AG04449 (cell line): ENCODE results near the gene SNHG17.

Source experiments
- CTCF ChIA-PET: fragments of 350-600 bp; formaldehyde crosslinking; extraction: SDS; loops from one replicate; lab custom pipeline; 2021; ENCODE audit warnings: antibody characterized with exemption; lab: Yijun Ruan, JAX
- POLR2A ChIA-PET: fragments of 400-600, 350-600 bp; formaldehyde crosslinking; extraction: SDS; loops from one replicate; lab custom pipeline; 2020; ENCODE audit warnings: antibody characterized with exemption, inconsistent platforms; lab: Yijun Ruan, JAX
- DNase-seq: peaks from one replicate; pipeline ENCODE4 v3.0.0-alpha.2; 2010; ENCODE audit warnings: low read depth, low spot score
- H3K4me3 ChIP-seq: 2 replicates; pipeline ENCODE4 v1.5.1; 2011; ENCODE audit warnings: low read depth, mild to moderate bottlenecking, control low read depth, low read length
- TF ChIP-seq, protein P1 (sequence below): IDR thresholded peaks from one replicate; pipeline ENCODE4 v1.5.1; 2011; ENCODE audit warnings: mild to moderate bottlenecking, moderate library complexity, low read length, control low read depth, inconsistent platforms; ENCODE audit not compliant: insufficient read depth; ENCODE audit errors: missing control alignments

The SNHG17 gene

DNA sequence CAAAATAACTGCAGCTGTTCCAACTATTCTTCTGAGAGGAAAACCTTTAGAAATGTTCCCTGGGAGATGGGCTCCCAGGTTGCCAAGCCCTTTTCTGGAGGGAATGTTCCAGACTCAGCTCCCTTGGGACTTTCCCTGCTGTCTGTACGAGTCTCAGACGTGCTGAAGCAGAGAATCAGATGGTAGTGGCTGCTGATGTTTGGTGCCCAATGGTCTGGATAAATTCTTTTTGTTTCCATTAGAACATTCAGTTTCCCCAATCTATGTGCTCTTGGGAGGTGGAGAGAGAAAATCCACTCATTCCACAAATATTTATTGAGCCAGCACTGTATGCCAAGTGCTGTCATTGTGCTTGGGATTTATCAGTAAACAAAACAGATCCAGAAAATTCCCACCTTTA lies 40.0 kb downstream of the SNHG17 start:
- ChIA-PET CTCF (interaction anchor here (1.2 kb wide), 2 partner anchors 11 to 14 kb away, joined by 3 to 6 read pairs; no protein-coding TSS in a partner anchor), POLR2A (no interaction called here)
- no peak overlapping the region for H3K4me3 ChIP-seq
- TF ChIP-seq, protein P1, sequence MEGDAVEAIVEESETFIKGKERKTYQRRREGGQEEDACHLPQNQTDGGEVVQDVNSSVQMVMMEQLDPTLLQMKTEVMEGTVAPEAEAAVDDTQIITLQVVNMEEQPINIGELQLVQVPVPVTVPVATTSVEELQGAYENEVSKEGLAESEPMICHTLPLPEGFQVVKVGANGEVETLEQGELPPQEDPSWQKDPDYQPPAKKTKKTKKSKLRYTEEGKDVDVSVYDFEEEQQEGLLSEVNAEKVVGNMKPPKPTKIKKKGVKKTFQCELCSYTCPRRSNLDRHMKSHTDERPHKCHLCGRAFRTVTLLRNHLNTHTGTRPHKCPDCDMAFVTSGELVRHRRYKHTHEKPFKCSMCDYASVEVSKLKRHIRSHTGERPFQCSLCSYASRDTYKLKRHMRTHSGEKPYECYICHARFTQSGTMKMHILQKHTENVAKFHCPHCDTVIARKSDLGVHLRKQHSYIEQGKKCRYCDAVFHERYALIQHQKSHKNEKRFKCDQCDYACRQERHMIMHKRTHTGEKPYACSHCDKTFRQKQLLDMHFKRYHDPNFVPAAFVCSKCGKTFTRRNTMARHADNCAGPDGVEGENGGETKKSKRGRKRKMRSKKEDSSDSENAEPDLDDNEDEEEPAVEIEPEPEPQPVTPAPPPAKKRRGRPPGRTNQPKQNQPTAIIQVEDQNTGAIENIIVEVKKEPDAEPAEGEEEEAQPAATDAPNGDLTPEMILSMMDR = no peak
- DNase-seq = no peak

DNA sequence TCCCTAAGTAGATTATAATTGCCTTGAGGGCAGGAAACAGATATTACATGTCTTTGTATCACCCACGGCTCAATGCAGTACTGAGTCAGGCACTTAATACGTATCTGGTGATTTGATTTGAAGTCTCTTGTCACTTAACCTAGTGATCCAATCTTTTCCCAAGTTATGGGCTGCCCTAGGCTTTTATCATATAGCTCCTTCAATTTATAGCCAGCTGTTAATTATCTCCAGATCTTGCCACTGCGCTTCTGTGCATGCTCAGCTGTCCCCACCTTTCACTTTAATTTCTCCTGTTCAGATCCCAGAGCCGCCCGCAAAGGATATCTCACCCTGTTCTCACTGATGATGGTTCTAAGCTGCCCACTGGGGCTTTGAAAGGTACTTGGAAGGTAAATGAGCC lies 41.9 kb downstream of the SNHG17 start:
- DNase-seq = no peak
- TF ChIP-seq, protein P1 = no peak
- no peak overlapping the region for H3K4me3 ChIP-seq
- ChIA-PET POLR2A (no interaction called here), CTCF (interaction anchor here (1.1 to 1.7 kb wide), 4 partner anchors 15 to 172 kb away, joined by 3 to 10 read pairs (median 5); no protein-coding TSS in a partner anchor)

DNA sequence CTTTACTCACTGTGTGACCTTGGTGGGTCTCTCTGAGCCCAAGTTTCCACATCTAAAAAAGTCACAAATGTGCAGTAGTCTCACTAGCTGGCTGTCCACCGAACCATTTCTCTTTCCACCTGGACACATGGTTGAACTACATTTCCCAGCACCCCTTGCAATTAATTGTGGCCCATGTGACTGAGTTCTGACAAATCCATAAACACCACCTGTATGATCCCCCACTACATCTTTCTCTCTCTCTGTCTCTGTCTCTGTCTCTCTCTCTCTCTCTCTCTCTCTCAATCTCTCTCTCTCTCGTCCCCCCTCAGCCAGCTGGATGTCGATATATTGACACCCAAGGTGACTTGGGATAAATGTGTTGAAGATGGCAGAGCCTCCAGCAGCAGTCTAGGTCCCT lies 42.8 kb downstream of the SNHG17 start:
- CTCF ChIA-PET = interaction anchor here (1.1 to 1.7 kb wide), 3 partner anchors 16 to 171 kb away, joined by 5 to 10 read pairs (median 5); no protein-coding TSS in a partner anchor
- DNase-seq = no peak
- no peak overlapping the region for H3K4me3 ChIP-seq
- TF ChIP-seq, protein P1 = no peak
- POLR2A ChIA-PET = no interaction called here

DNA sequence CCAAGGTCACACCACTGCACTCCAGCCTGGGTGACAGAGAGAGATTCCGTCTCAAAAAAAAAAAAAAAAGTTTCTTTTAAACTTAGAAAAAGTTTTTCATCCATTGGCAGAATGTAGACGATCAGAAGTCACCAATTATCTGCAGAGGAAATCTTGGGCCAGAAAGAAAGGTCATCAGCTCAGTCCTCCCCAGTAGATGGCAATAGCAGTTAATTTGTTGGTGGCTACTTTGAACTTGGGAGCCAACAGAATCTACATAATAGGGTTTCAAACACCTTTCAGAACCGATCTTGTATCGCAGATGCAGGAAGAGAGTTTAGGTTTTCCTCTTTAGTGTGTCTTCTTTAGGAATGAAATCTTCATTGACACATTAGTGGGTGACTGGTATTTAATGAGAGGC lies 47.2 kb downstream of the SNHG17 start:
- H3K4me3 ChIP-seq = no peak overlapping the region
- ChIA-PET POLR2A (no interaction called here), CTCF (interaction anchor here (0.9 kb wide), 1 partner anchor 167 kb away, joined by 3 read pairs; no protein-coding TSS in a partner anchor)
- DNase-seq = no peak
- TF ChIP-seq, protein P1 = no peak

DNA sequence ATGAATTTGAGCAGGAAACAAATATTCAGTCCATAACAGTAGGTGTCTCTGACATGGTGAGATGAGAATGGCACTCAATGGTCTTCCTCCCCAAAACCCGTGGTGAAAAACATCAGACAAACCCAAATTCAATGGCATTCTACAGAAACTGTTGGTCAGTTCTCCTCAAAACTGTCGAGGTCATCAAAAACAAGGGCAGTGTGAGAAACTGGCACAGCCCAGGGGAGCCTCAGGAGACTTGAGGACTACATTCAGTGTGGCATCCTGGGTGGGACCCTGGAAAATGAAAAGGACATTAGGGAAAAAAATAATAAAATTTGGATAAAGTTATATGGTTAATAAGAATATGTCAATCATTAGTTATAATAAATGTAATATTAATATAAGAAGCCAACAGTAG lies 48.3 kb downstream of the SNHG17 start:
- POLR2A ChIA-PET = no interaction called here
- CTCF ChIA-PET = no interaction called here
- H3K4me3 ChIP-seq = no peak overlapping the region
- DNase-seq = no peak
- TF ChIP-seq, protein P1 = no peak

DNA sequence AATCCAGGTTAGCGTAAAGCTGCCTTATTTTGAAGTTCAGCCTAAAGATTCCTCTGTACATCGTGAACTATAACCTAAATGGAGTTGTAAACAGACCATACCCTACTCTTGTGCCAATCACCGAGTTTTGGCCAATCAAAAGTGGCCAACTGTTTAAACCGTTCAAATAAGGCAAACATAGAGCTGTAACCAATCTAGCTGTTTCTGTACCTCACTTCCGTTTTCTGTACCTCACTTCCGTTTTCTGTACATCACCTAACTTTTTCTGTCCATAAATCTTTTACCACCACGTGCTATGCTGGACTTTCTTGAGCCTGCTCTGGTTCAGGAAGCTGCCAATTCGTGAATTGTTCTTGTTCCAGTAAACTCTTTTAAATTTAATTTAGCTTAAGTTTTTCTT lies 49.1 kb downstream of the SNHG17 start:
- ChIA-PET CTCF (interaction anchor here (1.2 kb wide), 1 partner anchor 12 kb away, joined by 3 read pairs; no protein-coding TSS in a partner anchor), POLR2A (interaction anchor here (0.7 kb wide), 1 partner anchor 636 kb away, joined by 3 read pairs; no protein-coding TSS in a partner anchor)
- no peak overlapping the region for H3K4me3 ChIP-seq
- TF ChIP-seq, protein P1 = no peak
- DNase-seq = no peak
